ENCODE results near the gene SPTBN1.

The SPTBN1 gene

DNA sequence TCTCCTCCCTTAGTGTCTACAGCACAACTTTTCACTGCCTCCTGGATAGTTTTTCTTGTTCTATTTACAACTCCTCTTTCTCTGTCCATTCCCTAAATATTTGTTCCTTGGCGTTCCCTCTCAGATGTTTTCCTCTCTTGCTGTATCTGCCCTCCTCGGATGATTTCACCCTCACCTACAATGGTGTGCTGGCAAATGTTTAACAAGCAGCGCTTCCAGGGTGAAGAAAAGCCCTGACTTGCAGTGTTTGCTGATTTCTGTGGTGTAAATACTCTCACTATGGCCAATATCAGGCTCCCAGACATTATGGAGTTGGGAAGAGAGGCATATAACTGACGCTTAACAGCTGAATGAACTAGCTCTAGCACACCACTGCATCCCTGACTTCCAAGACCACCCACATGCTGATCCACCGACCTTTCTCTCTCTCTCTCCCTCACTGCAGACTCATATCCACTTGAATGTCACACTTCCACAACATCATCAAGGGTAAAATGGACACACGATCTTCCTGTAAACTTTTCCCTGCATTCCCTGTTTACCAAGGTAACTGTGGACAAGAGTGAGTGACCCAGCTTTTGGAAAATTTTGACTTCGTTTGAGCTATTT is 31.5 kb upstream of the SPTBN1 start:
- no peak for ATAC-seq

DNA sequence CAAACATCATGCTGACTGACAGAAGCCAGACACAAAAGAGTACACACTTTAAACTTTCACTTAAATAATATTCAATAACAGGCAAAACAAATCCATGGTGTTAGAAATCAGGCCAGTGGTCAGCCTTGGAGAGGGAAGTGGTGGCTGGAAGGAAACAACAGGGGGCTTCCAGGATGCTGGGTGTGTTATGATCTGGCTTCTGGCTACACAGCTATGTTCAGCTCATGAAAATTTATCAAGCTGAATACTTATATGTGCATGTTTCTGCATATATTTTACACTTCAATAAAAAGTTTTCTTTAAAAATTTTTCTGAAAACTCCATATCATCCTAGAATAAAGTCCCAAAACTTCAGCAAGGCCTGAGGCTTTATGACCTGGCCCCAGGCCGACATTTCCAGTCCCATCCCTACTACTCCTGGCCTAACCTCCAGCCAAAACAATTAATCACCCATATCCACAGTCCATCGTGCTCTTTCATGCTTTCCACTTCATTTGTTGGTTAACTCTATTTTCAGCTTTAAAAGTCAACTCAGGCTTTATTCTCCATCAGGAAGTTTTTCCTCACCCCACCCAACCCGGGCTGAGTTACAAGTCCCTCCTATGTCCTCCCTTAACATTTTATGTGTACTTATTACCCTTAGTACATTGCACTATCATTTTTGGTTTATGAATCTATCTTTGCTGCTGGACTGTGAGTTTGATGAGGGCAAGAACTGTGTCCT is 27.9 kb upstream of the SPTBN1 start:
- ATAC-seq: no peak

More for the DNA sequence above, 31.5 kb upstream of the SPTBN1 start:
- TF ChIP-seq, protein P1, sequence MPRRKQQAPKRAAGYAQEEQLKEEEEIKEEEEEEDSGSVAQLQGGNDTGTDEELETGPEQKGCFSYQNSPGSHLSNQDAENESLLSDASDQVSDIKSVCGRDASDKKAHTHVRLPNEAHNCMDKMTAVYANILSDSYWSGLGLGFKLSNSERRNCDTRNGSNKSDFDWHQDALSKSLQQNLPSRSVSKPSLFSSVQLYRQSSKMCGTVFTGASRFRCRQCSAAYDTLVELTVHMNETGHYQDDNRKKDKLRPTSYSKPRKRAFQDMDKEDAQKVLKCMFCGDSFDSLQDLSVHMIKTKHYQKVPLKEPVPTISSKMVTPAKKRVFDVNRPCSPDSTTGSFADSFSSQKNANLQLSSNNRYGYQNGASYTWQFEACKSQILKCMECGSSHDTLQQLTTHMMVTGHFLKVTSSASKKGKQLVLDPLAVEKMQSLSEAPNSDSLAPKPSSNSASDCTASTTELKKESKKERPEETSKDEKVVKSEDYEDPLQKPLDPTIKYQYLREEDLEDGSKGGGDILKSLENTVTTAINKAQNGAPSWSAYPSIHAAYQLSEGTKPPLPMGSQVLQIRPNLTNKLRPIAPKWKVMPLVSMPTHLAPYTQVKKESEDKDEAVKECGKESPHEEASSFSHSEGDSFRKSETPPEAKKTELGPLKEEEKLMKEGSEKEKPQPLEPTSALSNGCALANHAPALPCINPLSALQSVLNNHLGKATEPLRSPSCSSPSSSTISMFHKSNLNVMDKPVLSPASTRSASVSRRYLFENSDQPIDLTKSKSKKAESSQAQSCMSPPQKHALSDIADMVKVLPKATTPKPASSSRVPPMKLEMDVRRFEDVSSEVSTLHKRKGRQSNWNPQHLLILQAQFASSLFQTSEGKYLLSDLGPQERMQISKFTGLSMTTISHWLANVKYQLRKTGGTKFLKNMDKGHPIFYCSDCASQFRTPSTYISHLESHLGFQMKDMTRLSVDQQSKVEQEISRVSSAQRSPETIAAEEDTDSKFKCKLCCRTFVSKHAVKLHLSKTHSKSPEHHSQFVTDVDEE (CRISPR knock-in tag; IDR thresholded peaks at IDR 0.05): no peak
- TF ChIP-seq CSDC2 (CRISPR knock-in tag; IDR thresholded peaks at IDR 0.05): no peak
- no peak for TF ChIP-seq ISL1 (CRISPR knock-in tag; IDR thresholded peaks at IDR 0.05)
- no peak for TF ChIP-seq ESRRG (CRISPR knock-in tag; IDR thresholded peaks at IDR 0.05)
- TF ChIP-seq RARB (CRISPR knock-in tag; IDR thresholded peaks at IDR 0.05): no peak
- TF ChIP-seq SNAI2 (CRISPR knock-in tag; IDR thresholded peaks at IDR 0.05): no peak
- no peak for TF ChIP-seq TCF4 (CRISPR knock-in tag; IDR thresholded peaks at IDR 0.05; ENCODE audit: borderline replicate concordance)
- no peak for TF ChIP-seq BACH2 (CRISPR knock-in tag; IDR thresholded peaks at IDR 0.05; ENCODE audit: borderline replicate concordance)
- no peak for TF ChIP-seq ZFP3 (CRISPR knock-in tag; IDR thresholded peaks at IDR 0.05)

More for the DNA sequence above, 27.9 kb upstream of the SPTBN1 start:
- TF ChIP-seq PPARA (CRISPR knock-in tag; IDR thresholded peaks at IDR 0.05; ENCODE audit: borderline replicate concordance): no peak
- TF ChIP-seq CSDC2 (CRISPR knock-in tag; IDR thresholded peaks at IDR 0.05): no peak
- TF ChIP-seq ESRRG (CRISPR knock-in tag; IDR thresholded peaks at IDR 0.05): no peak
- TF ChIP-seq BACH2 (CRISPR knock-in tag; IDR thresholded peaks at IDR 0.05; ENCODE audit: borderline replicate concordance): no peak
- TF ChIP-seq, protein P2, sequence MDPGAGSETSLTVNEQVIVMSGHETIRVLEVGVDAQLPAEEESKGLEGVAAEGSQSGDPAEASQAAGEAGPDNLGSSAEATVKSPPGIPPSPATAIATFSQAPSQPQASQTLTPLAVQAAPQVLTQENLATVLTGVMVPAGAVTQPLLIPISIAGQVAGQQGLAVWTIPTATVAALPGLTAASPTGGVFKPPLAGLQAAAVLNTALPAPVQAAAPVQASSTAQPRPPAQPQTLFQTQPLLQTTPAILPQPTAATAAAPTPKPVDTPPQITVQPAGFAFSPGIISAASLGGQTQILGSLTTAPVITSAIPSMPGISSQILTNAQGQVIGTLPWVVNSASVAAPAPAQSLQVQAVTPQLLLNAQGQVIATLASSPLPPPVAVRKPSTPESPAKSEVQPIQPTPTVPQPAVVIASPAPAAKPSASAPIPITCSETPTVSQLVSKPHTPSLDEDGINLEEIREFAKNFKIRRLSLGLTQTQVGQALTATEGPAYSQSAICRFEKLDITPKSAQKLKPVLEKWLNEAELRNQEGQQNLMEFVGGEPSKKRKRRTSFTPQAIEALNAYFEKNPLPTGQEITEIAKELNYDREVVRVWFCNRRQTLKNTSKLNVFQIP (CRISPR knock-in tag; IDR thresholded peaks at IDR 0.05; ENCODE audit: borderline replicate concordance, low read depth): no peak
- TF ChIP-seq, protein P1 (CRISPR knock-in tag; IDR thresholded peaks at IDR 0.05): no peak
- no peak for TF ChIP-seq ZNF70 (CRISPR knock-in tag; IDR thresholded peaks at IDR 0.05)
- TF ChIP-seq, protein P3, sequence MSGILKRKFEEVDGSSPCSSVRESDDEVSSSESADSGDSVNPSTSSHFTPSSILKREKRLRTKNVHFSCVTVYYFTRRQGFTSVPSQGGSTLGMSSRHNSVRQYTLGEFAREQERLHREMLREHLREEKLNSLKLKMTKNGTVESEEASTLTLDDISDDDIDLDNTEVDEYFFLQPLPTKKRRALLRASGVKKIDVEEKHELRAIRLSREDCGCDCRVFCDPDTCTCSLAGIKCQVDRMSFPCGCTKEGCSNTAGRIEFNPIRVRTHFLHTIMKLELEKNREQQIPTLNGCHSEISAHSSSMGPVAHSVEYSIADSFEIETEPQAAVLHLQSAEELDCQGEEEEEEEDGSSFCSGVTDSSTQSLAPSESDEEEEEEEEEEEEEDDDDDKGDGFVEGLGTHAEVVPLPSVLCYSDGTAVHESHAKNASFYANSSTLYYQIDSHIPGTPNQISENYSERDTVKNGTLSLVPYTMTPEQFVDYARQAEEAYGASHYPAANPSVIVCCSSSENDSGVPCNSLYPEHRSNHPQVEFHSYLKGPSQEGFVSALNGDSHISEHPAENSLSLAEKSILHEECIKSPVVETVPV (CRISPR knock-in tag; IDR thresholded peaks at IDR 0.05): no peak
- TF ChIP-seq ZNF8 (CRISPR knock-in tag; IDR thresholded peaks at IDR 0.05): no peak
- TF ChIP-seq, protein P4, sequence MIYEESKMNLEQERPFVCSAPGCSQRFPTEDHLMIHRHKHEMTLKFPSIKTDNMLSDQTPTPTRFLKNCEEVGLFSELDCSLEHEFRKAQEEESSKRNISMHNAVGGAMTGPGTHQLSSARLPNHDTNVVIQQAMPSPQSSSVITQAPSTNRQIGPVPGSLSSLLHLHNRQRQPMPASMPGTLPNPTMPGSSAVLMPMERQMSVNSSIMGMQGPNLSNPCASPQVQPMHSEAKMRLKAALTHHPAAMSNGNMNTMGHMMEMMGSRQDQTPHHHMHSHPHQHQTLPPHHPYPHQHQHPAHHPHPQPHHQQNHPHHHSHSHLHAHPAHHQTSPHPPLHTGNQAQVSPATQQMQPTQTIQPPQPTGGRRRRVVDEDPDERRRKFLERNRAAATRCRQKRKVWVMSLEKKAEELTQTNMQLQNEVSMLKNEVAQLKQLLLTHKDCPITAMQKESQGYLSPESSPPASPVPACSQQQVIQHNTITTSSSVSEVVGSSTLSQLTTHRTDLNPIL (CRISPR knock-in tag; IDR thresholded peaks at IDR 0.05; ENCODE audit: low read depth): no peak
- TF ChIP-seq TCF4 (CRISPR knock-in tag; IDR thresholded peaks at IDR 0.05; ENCODE audit: borderline replicate concordance): no peak
- TF ChIP-seq ZC3H10 (CRISPR knock-in tag; IDR thresholded peaks at IDR 0.05): no peak
- no peak for TF ChIP-seq GLIS3 (CRISPR knock-in tag; IDR thresholded peaks at IDR 0.05)
- TF ChIP-seq TOX (CRISPR knock-in tag; IDR thresholded peaks at IDR 0.05; ENCODE audit: borderline replicate concordance): no peak
- TF ChIP-seq ZNF565 (CRISPR knock-in tag; conservative IDR thresholded peaks at IDR 0.05; ENCODE audit: low read depth): no peak
- no peak for TF ChIP-seq ARNTL (CRISPR knock-in tag; IDR thresholded peaks at IDR 0.05; ENCODE audit: borderline replicate concordance, low read depth)
